Panc1 (cell line): ENCODE data around the gene B4GALT5. TPM values are rescaled to one million over a fixed set of nuclear protein-coding genes. Genes with fewer than 3 reads are reported as not detected.

ENCODE experiments used
- ATAC-seq: fragments of 200-7000 bp; cut with Tn5 transposase; 2 replicates; pipeline ENCODE4 v1.9.1; 2020; ENCODE audit warnings: mild to moderate bottlenecking, moderate library complexity
- BruUV-seq: library from RNA; stranded (reverse); fragments of 400-500 nt; replicated peaks from 2 replicates; lab custom pipeline; 2021; lab: Mats Ljungman, UMichigan
- CTCF ChIA-PET: fragments of 300-600 bp; sonication (Branson Sonifier 250); formaldehyde crosslinking; loops from one replicate; lab custom pipeline; 2022; ENCODE audit warnings: antibody characterized with exemption; lab: Charles Lee
- POLR2A ChIA-PET: fragments of 300-600 bp; sonication (Branson Sonifier 250); formaldehyde crosslinking; loops from one replicate; lab custom pipeline; 2022; ENCODE audit warnings: antibody characterized with exemption; lab: Charles Lee
- DNase-seq: peaks from one replicate; pipeline ENCODE4 v3.0.0-alpha.2; 2010; ENCODE audit warnings: low read depth, low spot score
- H3K27ac ChIP-seq: 2 replicates; pipeline ENCODE4 v1.5.1; 2011; ENCODE audit warnings: mild to moderate bottlenecking, low read length, inconsistent platforms
- H3K27me3 ChIP-seq: fragments of 200-500 bp; sonication (Bioruptor generic); 2 replicates; pipeline ENCODE4 v1.6.0; 2014; ENCODE audit warnings: low read length, inconsistent platforms; ENCODE audit not compliant: control insufficient read depth, insufficient read depth
- H3K36me3 ChIP-seq: fragments of 200-500 bp; sonication (Bioruptor generic); 2 replicates; pipeline ENCODE4 v1.5.1; 2014; ENCODE audit warnings: inconsistent platforms, mild to moderate bottlenecking, low read length, moderate library complexity; ENCODE audit not compliant: control insufficient read depth, insufficient read depth
- H3K4me1 ChIP-seq: 2 replicates; pipeline ENCODE4 v1.5.1; 2011; ENCODE audit warnings: inconsistent platforms, mild to moderate bottlenecking, low read length, moderate library complexity; ENCODE audit not compliant: control insufficient read depth, insufficient read depth
- H3K4me3 ChIP-seq, 2 experiments: 2 replicates each; pipeline ENCODE4 v1.5.1; 2011 to 2012; ENCODE audit warnings: low read depth in 2 of 2, low read length in 2 of 2, mild to moderate bottlenecking in 2 of 2, inconsistent platforms in 1 of 2, moderate library complexity in 1 of 2
- H3K9me3 ChIP-seq: fragments of 200-500 bp; sonication (Bioruptor generic); 2 replicates; pipeline ENCODE4 v1.5.1; 2014; ENCODE audit warnings: low read depth, mild to moderate bottlenecking, inconsistent platforms, low read length, moderate library complexity; ENCODE audit not compliant: control insufficient read depth, insufficient read depth
- POLR2AphosphoS5 ChIP-seq: IDR thresholded peaks from 2 replicates; pipeline ENCODE4 v1.6.1; 2012; ENCODE audit warnings: mild to moderate bottlenecking, low read depth, low read length, moderate library complexity
- SIN3A ChIP-seq: IDR thresholded peaks from 2 replicates; pipeline ENCODE4 v1.6.1; 2012; ENCODE audit warnings: low read depth, mild to moderate bottlenecking, low read length, moderate library complexity, borderline replicate concordance; ENCODE audit not compliant: insufficient read depth
- TCF7L2 ChIP-seq: IDR thresholded peaks from 2 replicates; pipeline ENCODE4 v1.6.1; 2011; ENCODE audit warnings: mild to moderate bottlenecking, low read depth, low read length, inconsistent platforms
- in situ Hi-C: cut with HindIII; loops from 2 replicates; pipeline ENCODE4 v1.10.0; 2016; ENCODE audit warnings: low sequenced_read_pairs, low pct_unique_long_range_greater_than_20kb
- intact Hi-C: fragments of 100-400 bp; cut with micrococcal nuclease; formaldehyde crosslinking; loops from one replicate; pipeline ENCODE4 v1.10.0; 2022; ENCODE audit not compliant: unreplicated experiment
- total RNA-seq: library from RNA; stranded (reverse); gene quantifications from one replicate; pipeline ENCODE4 v1.2.1, GENCODE V29; 2021; ENCODE audit not compliant: unreplicated experiment
- TF ChIP-seq, protein P1 (sequence below): fragments of 450-650 bp; IDR thresholded peaks from 2 replicates; pipeline ENCODE4 v1.5.1; 2017; ENCODE audit warnings: mild to moderate bottlenecking
- TF ChIP-seq, protein P2 (sequence below), 2 experiments: IDR thresholded peaks; 2 replicates each; pipeline ENCODE4 v1.6.1; 2011 to 2012; ENCODE audit warnings: low read depth in 2 of 2, control low read depth in 1 of 2, low read length in 1 of 2, mild to moderate bottlenecking in 1 of 2, moderate library complexity in 1 of 2; ENCODE audit not compliant: insufficient read depth in 1 of 2

B4GALT5 gene
- total RNA-seq, 1 experiment from 2014 or later, result 40.0 TPM

DNA sequence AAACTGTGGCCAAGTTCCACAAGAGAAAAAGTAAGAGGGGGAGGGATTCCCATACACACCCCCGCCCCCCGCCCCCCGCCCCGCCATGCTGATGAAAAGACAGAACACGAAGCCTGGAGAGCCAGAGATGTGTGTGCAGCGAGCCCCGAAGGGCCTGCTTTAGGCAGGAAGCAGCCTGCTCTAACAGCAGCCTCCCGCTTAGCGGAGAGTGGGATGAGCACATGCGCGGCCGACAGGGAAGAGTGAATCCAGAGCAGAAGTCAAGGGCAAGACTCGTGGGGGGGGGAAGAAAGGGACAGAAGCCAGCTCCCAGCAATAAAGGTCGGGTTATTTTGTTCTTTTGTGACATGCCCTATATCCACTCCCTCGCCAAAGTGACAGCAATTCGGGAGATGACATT, 78.5 kb downstream of the B4GALT5 start:
- intact Hi-C loops, result no loop called here
- in situ Hi-C loops, result no loop called here
- TSS peak; percentile 67 for BruUV-seq
- CTCF ChIA-PET, result no interaction called here
- DNase-seq (no peak), ATAC-seq (no peak)
- Histone ChIP-seq H3K4me3 (no peak overlapping the region), H3K9me3 (no peaks in the 10 kb centered on the region), H3K27ac (no peak overlapping the region), H3K4me1 (no peaks in the 10 kb centered on the region; the same call in 1 of the 2 replicates), H3K36me3 (peaks cover 25% of the 10 kb centered on the region), H3K27me3 (no peaks in the 10 kb centered on the region)
- POLR2A ChIA-PET, result no interaction called here
- TF ChIP-seq TCF7L2 (no peak), POLR2AphosphoS5 (no peak), SIN3A (no peak)
- TF ChIP-seq, protein P1, sequence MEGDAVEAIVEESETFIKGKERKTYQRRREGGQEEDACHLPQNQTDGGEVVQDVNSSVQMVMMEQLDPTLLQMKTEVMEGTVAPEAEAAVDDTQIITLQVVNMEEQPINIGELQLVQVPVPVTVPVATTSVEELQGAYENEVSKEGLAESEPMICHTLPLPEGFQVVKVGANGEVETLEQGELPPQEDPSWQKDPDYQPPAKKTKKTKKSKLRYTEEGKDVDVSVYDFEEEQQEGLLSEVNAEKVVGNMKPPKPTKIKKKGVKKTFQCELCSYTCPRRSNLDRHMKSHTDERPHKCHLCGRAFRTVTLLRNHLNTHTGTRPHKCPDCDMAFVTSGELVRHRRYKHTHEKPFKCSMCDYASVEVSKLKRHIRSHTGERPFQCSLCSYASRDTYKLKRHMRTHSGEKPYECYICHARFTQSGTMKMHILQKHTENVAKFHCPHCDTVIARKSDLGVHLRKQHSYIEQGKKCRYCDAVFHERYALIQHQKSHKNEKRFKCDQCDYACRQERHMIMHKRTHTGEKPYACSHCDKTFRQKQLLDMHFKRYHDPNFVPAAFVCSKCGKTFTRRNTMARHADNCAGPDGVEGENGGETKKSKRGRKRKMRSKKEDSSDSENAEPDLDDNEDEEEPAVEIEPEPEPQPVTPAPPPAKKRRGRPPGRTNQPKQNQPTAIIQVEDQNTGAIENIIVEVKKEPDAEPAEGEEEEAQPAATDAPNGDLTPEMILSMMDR, result no peak
- TF ChIP-seq, protein P2, sequence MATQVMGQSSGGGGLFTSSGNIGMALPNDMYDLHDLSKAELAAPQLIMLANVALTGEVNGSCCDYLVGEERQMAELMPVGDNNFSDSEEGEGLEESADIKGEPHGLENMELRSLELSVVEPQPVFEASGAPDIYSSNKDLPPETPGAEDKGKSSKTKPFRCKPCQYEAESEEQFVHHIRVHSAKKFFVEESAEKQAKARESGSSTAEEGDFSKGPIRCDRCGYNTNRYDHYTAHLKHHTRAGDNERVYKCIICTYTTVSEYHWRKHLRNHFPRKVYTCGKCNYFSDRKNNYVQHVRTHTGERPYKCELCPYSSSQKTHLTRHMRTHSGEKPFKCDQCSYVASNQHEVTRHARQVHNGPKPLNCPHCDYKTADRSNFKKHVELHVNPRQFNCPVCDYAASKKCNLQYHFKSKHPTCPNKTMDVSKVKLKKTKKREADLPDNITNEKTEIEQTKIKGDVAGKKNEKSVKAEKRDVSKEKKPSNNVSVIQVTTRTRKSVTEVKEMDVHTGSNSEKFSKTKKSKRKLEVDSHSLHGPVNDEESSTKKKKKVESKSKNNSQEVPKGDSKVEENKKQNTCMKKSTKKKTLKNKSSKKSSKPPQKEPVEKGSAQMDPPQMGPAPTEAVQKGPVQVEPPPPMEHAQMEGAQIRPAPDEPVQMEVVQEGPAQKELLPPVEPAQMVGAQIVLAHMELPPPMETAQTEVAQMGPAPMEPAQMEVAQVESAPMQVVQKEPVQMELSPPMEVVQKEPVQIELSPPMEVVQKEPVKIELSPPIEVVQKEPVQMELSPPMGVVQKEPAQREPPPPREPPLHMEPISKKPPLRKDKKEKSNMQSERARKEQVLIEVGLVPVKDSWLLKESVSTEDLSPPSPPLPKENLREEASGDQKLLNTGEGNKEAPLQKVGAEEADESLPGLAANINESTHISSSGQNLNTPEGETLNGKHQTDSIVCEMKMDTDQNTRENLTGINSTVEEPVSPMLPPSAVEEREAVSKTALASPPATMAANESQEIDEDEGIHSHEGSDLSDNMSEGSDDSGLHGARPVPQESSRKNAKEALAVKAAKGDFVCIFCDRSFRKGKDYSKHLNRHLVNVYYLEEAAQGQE (IDR thresholded peaks at IDR 0.05; ENCODE audit: insufficient read depth in 1 of 2, low read depth in 2 of 2, low read length in 1 of 2), result no peak

DNA sequence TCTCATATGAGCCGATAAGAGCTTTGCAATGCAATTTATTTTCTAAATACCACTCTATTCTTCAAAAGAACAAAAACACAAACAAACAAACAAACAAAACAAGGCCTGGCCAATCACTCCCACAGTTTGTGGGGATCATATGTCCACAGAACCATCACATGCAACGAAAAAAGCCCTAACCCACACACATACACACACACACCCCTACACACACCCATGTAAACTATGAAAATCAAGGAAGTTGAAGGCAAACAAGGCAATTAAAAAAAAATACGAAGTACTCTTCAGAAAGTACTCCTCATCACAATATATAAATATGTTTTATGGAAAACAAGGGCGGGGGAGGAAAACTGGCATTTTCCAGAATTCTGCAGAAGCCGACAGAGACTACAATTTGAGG, 79.6 kb downstream of the B4GALT5 start:
- ChIA-PET POLR2A (no interaction called here), CTCF (no interaction called here)
- no peak for DNase-seq
- H3K27me3 ChIP-seq, result no peaks in the 10 kb centered on the region
- no peak overlapping the region for H3K4me3 ChIP-seq
- in situ Hi-C loops, result no loop called here
- intact Hi-C loops, result no loop called here
- BruUV-seq, result no TSS peak
- no peak for ATAC-seq
- H3K4me1 ChIP-seq, result no peaks in the 10 kb centered on the region; the same call in 1 of the 2 replicates
- H3K36me3 ChIP-seq, result peaks cover 16% of the 10 kb centered on the region; the same call in 1 of the 2 replicates
- TF ChIP-seq, protein P2 (IDR thresholded peaks at IDR 0.05; ENCODE audit: insufficient read depth in 1 of 2, low read depth in 2 of 2, low read length in 1 of 2), result no peak
- TF ChIP-seq, protein P1, result no peak
- TF ChIP-seq TCF7L2, result no peak
- H3K27ac ChIP-seq, result no peak overlapping the region
- no peaks in the 10 kb centered on the region for H3K9me3 ChIP-seq
